ENCODE data around the gene RAB24. TPM values are rescaled to one million over a fixed set of nuclear protein-coding genes. Genes with fewer than 3 reads are reported as not detected.

The RAB24 gene
- total and polyA plus RNA-seq, 4 donors: 15.5 to 58.9 (median 39.0) TPM

- DNase-seq (ENCODE audit: low read depth in 4 of 6, low spot score in 6 of 6): no peak
- H3K27ac ChIP-seq (ENCODE audit: low read depth, low read length): no peak overlapping the region
- no peaks in the 10 kb centered on the region for H3K9me3 ChIP-seq (ENCODE audit: control insufficient read depth, insufficient read depth, low read length)
- H3K4me3 ChIP-seq (ENCODE audit: low read depth, low read length): no peak overlapping the region
- H3K36me3 ChIP-seq (ENCODE audit: control insufficient read depth, insufficient read depth, low read length): peaks cover 64% of the 10 kb centered on the region
- no peaks in the 10 kb centered on the region for H3K27me3 ChIP-seq (ENCODE audit: control insufficient read depth, insufficient read depth, low read length)
- WGBS (ENCODE audit: insufficient coverage): 55% methylated on average over 4 of the region's 4 CpGs
- peaks cover 7% of the 10 kb centered on the region for H3K4me1 ChIP-seq (ENCODE audit: control insufficient read depth, insufficient read depth, low read length)
Observed at GRCh38 chr5:177296581-177296980, 6.9 kb downstream of the RAB24 start.

- WGBS (ENCODE audit: insufficient coverage): 96% methylated on average over 9 of the region's 9 CpGs
- H3K36me3 ChIP-seq (ENCODE audit: control insufficient read depth, insufficient read depth, low read length): peaks cover 63% of the 10 kb centered on the region
- peaks cover 3% of the 10 kb centered on the region for H3K4me1 ChIP-seq (ENCODE audit: control insufficient read depth, insufficient read depth, low read length)
- no peak for DNase-seq (ENCODE audit: low read depth in 4 of 6, low spot score in 6 of 6)
- H3K27me3 ChIP-seq (ENCODE audit: control insufficient read depth, insufficient read depth, low read length): no peaks in the 10 kb centered on the region
- no peak overlapping the region for H3K4me3 ChIP-seq (ENCODE audit: low read depth, low read length)
- no peaks in the 10 kb centered on the region for H3K9me3 ChIP-seq (ENCODE audit: control insufficient read depth, insufficient read depth, low read length)
- H3K27ac ChIP-seq (ENCODE audit: low read depth, low read length): no peak overlapping the region
Observed at GRCh38 chr5:177295924-177296323, 7.6 kb downstream of the RAB24 start.

GRCh38 chr5:177294632-177295031 is 8.9 kb downstream of the RAB24 start:
- no peak for DNase-seq (ENCODE audit: low read depth in 4 of 6, low spot score in 6 of 6)
- Histone ChIP-seq H3K36me3 (ENCODE audit: control insufficient read depth, insufficient read depth, low read length) (peaks cover 58% of the 10 kb centered on the region), H3K27ac (ENCODE audit: low read depth, low read length) (no peak overlapping the region), H3K4me3 (ENCODE audit: low read depth, low read length) (no peak overlapping the region), H3K9me3 (ENCODE audit: control insufficient read depth, insufficient read depth, low read length) (no peaks in the 10 kb centered on the region), H3K4me1 (ENCODE audit: control insufficient read depth, insufficient read depth, low read length) (peaks cover under 1% of the 10 kb centered on the region), H3K27me3 (ENCODE audit: control insufficient read depth, insufficient read depth, low read length) (no peaks in the 10 kb centered on the region)
- 92% methylated on average over 3 of the region's 3 CpGs for whole genome bisulfite sequencing (ENCODE audit: insufficient coverage)

GRCh38 chr5:177293819-177294581 is 9.5 kb downstream of the RAB24 start:
- no peaks in the 10 kb centered on the region for H3K9me3 ChIP-seq (ENCODE audit: control insufficient read depth, insufficient read depth, low read length)
- no peaks in the 10 kb centered on the region for H3K4me1 ChIP-seq (ENCODE audit: control insufficient read depth, insufficient read depth, low read length)
- no peak overlapping the region for H3K4me3 ChIP-seq (ENCODE audit: low read depth, low read length)
- H3K36me3 ChIP-seq (ENCODE audit: control insufficient read depth, insufficient read depth, low read length): peaks cover 59% of the 10 kb centered on the region
- H3K27ac ChIP-seq (ENCODE audit: low read depth, low read length): no peak overlapping the region
- over 99% methylated on average over 12 of the region's 12 CpGs for WGBS (ENCODE audit: insufficient coverage)
- DNase-seq (ENCODE audit: low read depth in 4 of 6, low spot score in 6 of 6): no peak
- no peaks in the 10 kb centered on the region for H3K27me3 ChIP-seq (ENCODE audit: control insufficient read depth, insufficient read depth, low read length)

- WGBS (ENCODE audit: insufficient coverage): 96% methylated on average over 6 of the region's 7 CpGs
- Histone ChIP-seq H3K4me1 (ENCODE audit: control insufficient read depth, insufficient read depth, low read length) (no peaks in the 10 kb centered on the region), H3K36me3 (ENCODE audit: control insufficient read depth, insufficient read depth, low read length) (peaks cover 59% of the 10 kb centered on the region), H3K27me3 (ENCODE audit: control insufficient read depth, insufficient read depth, low read length) (no peaks in the 10 kb centered on the region), H3K9me3 (ENCODE audit: control insufficient read depth, insufficient read depth, low read length) (no peaks in the 10 kb centered on the region), H3K4me3 (ENCODE audit: low read depth, low read length) (no peak overlapping the region), H3K27ac (ENCODE audit: low read depth, low read length) (no peak overlapping the region)
- DNase-seq (ENCODE audit: low read depth in 4 of 6, low spot score in 6 of 6): no peak
Observed at GRCh38 chr5:177291735-177292134, 11.8 kb downstream of the RAB24 start.

GRCh38 chr5:177290816-177291596 is 12.5 kb downstream of the RAB24 start:
- no peak for DNase-seq (ENCODE audit: low read depth in 4 of 6, low spot score in 6 of 6)
- no peaks in the 10 kb centered on the region for H3K9me3 ChIP-seq (ENCODE audit: control insufficient read depth, insufficient read depth, low read length)
- H3K27ac ChIP-seq (ENCODE audit: low read depth, low read length): no peak overlapping the region
- H3K4me3 ChIP-seq (ENCODE audit: low read depth, low read length): no peak overlapping the region
- 96% methylated on average over 7 of the region's 12 CpGs for WGBS (ENCODE audit: insufficient coverage)
- peaks cover 51% of the 10 kb centered on the region for H3K36me3 ChIP-seq (ENCODE audit: control insufficient read depth, insufficient read depth, low read length)
- H3K4me1 ChIP-seq (ENCODE audit: control insufficient read depth, insufficient read depth, low read length): no peaks in the 10 kb centered on the region
- H3K27me3 ChIP-seq (ENCODE audit: control insufficient read depth, insufficient read depth, low read length): no peaks in the 10 kb centered on the region

GRCh38 chr5:177288191-177288590 is 15.3 kb downstream of the RAB24 start:
- Histone ChIP-seq H3K27me3 (ENCODE audit: control insufficient read depth, insufficient read depth, low read length) (no peaks in the 10 kb centered on the region), H3K36me3 (ENCODE audit: control insufficient read depth, insufficient read depth, low read length) (peaks cover 51% of the 10 kb centered on the region), H3K9me3 (ENCODE audit: control insufficient read depth, insufficient read depth, low read length) (no peaks in the 10 kb centered on the region), H3K4me1 (ENCODE audit: control insufficient read depth, insufficient read depth, low read length) (no peaks in the 10 kb centered on the region), H3K4me3 (ENCODE audit: low read depth, low read length) (no peak overlapping the region), H3K27ac (ENCODE audit: low read depth, low read length) (no peak overlapping the region)
- DNase-seq (ENCODE audit: low read depth in 4 of 6, low spot score in 6 of 6): no peak
- WGBS (ENCODE audit: insufficient coverage): no CpG with 5 or more reads among the region's 2 CpGs

GRCh38 chr5:177276886-177277285 is 26.6 kb downstream of the RAB24 start:
- no peak overlapping the region for H3K27ac ChIP-seq (ENCODE audit: low read depth, low read length)
- WGBS (ENCODE audit: insufficient coverage): no CpG with 5 or more reads among the region's 1 CpG
- peaks cover 48% of the 10 kb centered on the region for H3K36me3 ChIP-seq (ENCODE audit: control insufficient read depth, insufficient read depth, low read length)

GRCh38 chr5:177275883-177276282 is 27.6 kb downstream of the RAB24 start:
- Histone ChIP-seq H3K4me1 (ENCODE audit: control insufficient read depth, insufficient read depth, low read length) (no peaks in the 10 kb centered on the region), H3K4me3 (ENCODE audit: low read depth, low read length) (no peak overlapping the region), H3K9me3 (ENCODE audit: control insufficient read depth, insufficient read depth, low read length) (no peaks in the 10 kb centered on the region), H3K27me3 (ENCODE audit: control insufficient read depth, insufficient read depth, low read length) (no peaks in the 10 kb centered on the region), H3K27ac (ENCODE audit: low read depth, low read length) (no peak overlapping the region), H3K36me3 (ENCODE audit: control insufficient read depth, insufficient read depth, low read length) (peaks cover 44% of the 10 kb centered on the region)
- WGBS (ENCODE audit: insufficient coverage): 100% methylated on average over 3 of the region's 6 CpGs
- no peak for DNase-seq (ENCODE audit: low read depth in 4 of 6, low spot score in 6 of 6)

More at GRCh38 chr5:177276886-177277285, 26.6 kb downstream of the RAB24 start:
- H3K27me3 ChIP-seq (ENCODE audit: control insufficient read depth, insufficient read depth, low read length): no peaks in the 10 kb centered on the region
- no peak overlapping the region for H3K4me3 ChIP-seq (ENCODE audit: low read depth, low read length)
- H3K9me3 ChIP-seq (ENCODE audit: control insufficient read depth, insufficient read depth, low read length): no peaks in the 10 kb centered on the region
- no peaks in the 10 kb centered on the region for H3K4me1 ChIP-seq (ENCODE audit: control insufficient read depth, insufficient read depth, low read length)
- DNase-seq (ENCODE audit: low read depth in 4 of 6, low spot score in 6 of 6): no peak

Data from spinal cord (tissue), 10 donors.